Activated T-cell treated with anti-CD3 and anti-CD28 coated beads, Interleukin-2, amount 50 U/mL, for 4 hours (primary cell): ENCODE data around the gene IRF8. TPM values are rescaled to one million over a fixed set of nuclear protein-coding genes. Genes with fewer than 3 reads are reported as not detected.

Experiments used
- ATAC-seq, 2 donors: fragments of 200-7000 bp; cut with Tn5 transposase; one replicate each; pipeline ENCODE4 v1.10.0; 2021
- DNase-seq: peaks from one replicate; pipeline ENCODE4 v3.0.0-alpha.2; 2020
- H3K27me3 Mint-ChIP-seq: one replicate; pipeline ENCODE4 v1.8.0; 2021; ENCODE audit warnings: low read depth, mixed read lengths
- H3K36me3 Mint-ChIP-seq: one replicate; pipeline ENCODE4 v1.8.0; 2022; ENCODE audit warnings: mixed read lengths; ENCODE audit not compliant: insufficient read depth
- H3K4me1 Mint-ChIP-seq: one replicate; pipeline ENCODE4 v1.8.0; 2021; ENCODE audit warnings: low read depth, mixed read lengths
- H3K4me3 Mint-ChIP-seq: one replicate; pipeline ENCODE4 v1.8.0; 2021; ENCODE audit warnings: mild to moderate bottlenecking, moderate library complexity, mixed read lengths
- H3K9me3 Mint-ChIP-seq: one replicate; pipeline ENCODE4 v1.8.0; 2021; ENCODE audit warnings: mixed read lengths
- total RNA-seq, 3 donors: library from RNA; stranded (reverse); gene quantifications; one replicate each; pipeline ENCODE4 v1.2.1, GENCODE V29; 2021

Gene IRF8
- total RNA-seq, 3 donors from 2014 or later, result 561 to 775 (median 745) TPM

GRCh38 chr16:85950136-85950918 is 51.4 kb downstream of the IRF8 start:
- H3K4me1 Mint-ChIP-seq, result peaks cover 43% of the 10 kb centered on the region
- H3K27me3 Mint-ChIP-seq, result peaks cover 6% of the 10 kb centered on the region
- no peak for ATAC-seq
- H3K4me3 Mint-ChIP-seq, result no peak overlapping the region
- no peak for DNase-seq
- H3K36me3 Mint-ChIP-seq, result no peaks in the 10 kb centered on the region
- H3K9me3 Mint-ChIP-seq, result no peaks in the 10 kb centered on the region

GRCh38 chr16:85952197-85952596 is 53.2 kb downstream of the IRF8 start:
- ATAC-seq (no peak), DNase-seq (no peak)
- H3K36me3 Mint-ChIP-seq, result no peaks in the 10 kb centered on the region
- no peaks in the 10 kb centered on the region for H3K27me3 Mint-ChIP-seq
- H3K4me1 Mint-ChIP-seq, result peaks cover 36% of the 10 kb centered on the region
- no peaks in the 10 kb centered on the region for H3K9me3 Mint-ChIP-seq
- H3K4me3 Mint-ChIP-seq, result no peak overlapping the region

- Mint-ChIP-seq H3K36me3 (no peaks in the 10 kb centered on the region), H3K9me3 (no peaks in the 10 kb centered on the region), H3K4me3 (no peak overlapping the region), H3K4me1 (peaks cover 30% of the 10 kb centered on the region), H3K27me3 (no peaks in the 10 kb centered on the region)
- no peak for ATAC-seq
- DNase-seq, result no peak
Observed at GRCh38 chr16:85952811-85953210, 53.8 kb downstream of the IRF8 start.

GRCh38 chr16:85954927-85955519 is 56.1 kb downstream of the IRF8 start:
- no peaks in the 10 kb centered on the region for H3K27me3 Mint-ChIP-seq
- no peaks in the 10 kb centered on the region for H3K36me3 Mint-ChIP-seq
- no peak for DNase-seq
- ATAC-seq, result peak; percentile 7 to 22
- H3K4me1 Mint-ChIP-seq, result peaks cover 13% of the 10 kb centered on the region
- H3K4me3 Mint-ChIP-seq, result no peak overlapping the region
- no peaks in the 10 kb centered on the region for H3K9me3 Mint-ChIP-seq

- DNase-seq, result no peak
- Mint-ChIP-seq H3K27me3 (peaks cover 2% of the 10 kb centered on the region), H3K4me1 (peaks cover 12% of the 10 kb centered on the region), H3K36me3 (no peaks in the 10 kb centered on the region), H3K9me3 (no peaks in the 10 kb centered on the region), H3K4me3 (no peak overlapping the region)
- peak; percentile 68 to 70 for ATAC-seq
Observed at GRCh38 chr16:85955566-85955965, 56.6 kb downstream of the IRF8 start.

- ATAC-seq, result no peak
- Mint-ChIP-seq H3K4me1 (peaks cover 12% of the 10 kb centered on the region), H3K27me3 (peaks cover 2% of the 10 kb centered on the region), H3K36me3 (no peaks in the 10 kb centered on the region), H3K9me3 (no peaks in the 10 kb centered on the region), H3K4me3 (no peak overlapping the region)
- DNase-seq, result no peak
Observed at GRCh38 chr16:85956426-85956825, 57.5 kb downstream of the IRF8 start.

- DNase-seq (no peak), ATAC-seq (no peak)
- peaks cover 2% of the 10 kb centered on the region for H3K27me3 Mint-ChIP-seq
- no peak overlapping the region for H3K4me3 Mint-ChIP-seq
- peaks cover 12% of the 10 kb centered on the region for H3K4me1 Mint-ChIP-seq
- H3K36me3 Mint-ChIP-seq, result no peaks in the 10 kb centered on the region
- no peaks in the 10 kb centered on the region for H3K9me3 Mint-ChIP-seq
Observed at GRCh38 chr16:85958731-85959130, 59.8 kb downstream of the IRF8 start.

- no peaks in the 10 kb centered on the region for H3K9me3 Mint-ChIP-seq
- H3K4me3 Mint-ChIP-seq, result no peak overlapping the region
- no peak for DNase-seq
- peaks cover 12% of the 10 kb centered on the region for H3K4me1 Mint-ChIP-seq
- no peaks in the 10 kb centered on the region for H3K36me3 Mint-ChIP-seq
- no peak for ATAC-seq
- peaks cover 2% of the 10 kb centered on the region for H3K27me3 Mint-ChIP-seq
Observed at GRCh38 chr16:85959686-85960085, 60.7 kb downstream of the IRF8 start.

- H3K9me3 Mint-ChIP-seq, result no peaks in the 10 kb centered on the region
Observed at GRCh38 chr16:85960486-85961046, 61.6 kb downstream of the IRF8 start.

GRCh38 chr16:85961988-85962915 is 63.3 kb downstream of the IRF8 start:
- Mint-ChIP-seq H3K4me1 (peaks cover 2% of the 10 kb centered on the region), H3K4me3 (no peak overlapping the region), H3K27me3 (peaks cover 2% of the 10 kb centered on the region), H3K9me3 (no peaks in the 10 kb centered on the region), H3K36me3 (no peaks in the 10 kb centered on the region)
- DNase-seq (no peak), ATAC-seq (no peak)

More at GRCh38 chr16:85960486-85961046, 61.6 kb downstream of the IRF8 start:
- ATAC-seq, result no peak
- H3K27me3 Mint-ChIP-seq, result peaks cover 2% of the 10 kb centered on the region
- H3K36me3 Mint-ChIP-seq, result no peaks in the 10 kb centered on the region
- peaks cover 10% of the 10 kb centered on the region for H3K4me1 Mint-ChIP-seq
- DNase-seq, result no peak
- no peak overlapping the region for H3K4me3 Mint-ChIP-seq

GRCh38 chr16:85963753-85964285 is 64.9 kb downstream of the IRF8 start:
- no peak for DNase-seq
- Mint-ChIP-seq H3K36me3 (no peaks in the 10 kb centered on the region), H3K4me1 (peaks cover 7% of the 10 kb centered on the region), H3K9me3 (no peaks in the 10 kb centered on the region), H3K27me3 (peaks cover 5% of the 10 kb centered on the region), H3K4me3 (no peak overlapping the region)
- no peak for ATAC-seq

- no peak for ATAC-seq
- H3K9me3 Mint-ChIP-seq, result no peaks in the 10 kb centered on the region
Observed at GRCh38 chr16:85965125-85965524, 66.2 kb downstream of the IRF8 start.

GRCh38 chr16:85967111-85967510 is 68.1 kb downstream of the IRF8 start:
- ATAC-seq (no peak), DNase-seq (no peak)
- peaks cover 22% of the 10 kb centered on the region for H3K4me1 Mint-ChIP-seq
- peaks cover 3% of the 10 kb centered on the region for H3K27me3 Mint-ChIP-seq
- no peak overlapping the region for H3K4me3 Mint-ChIP-seq
- no peaks in the 10 kb centered on the region for H3K36me3 Mint-ChIP-seq
- no peaks in the 10 kb centered on the region for H3K9me3 Mint-ChIP-seq

More at GRCh38 chr16:85965125-85965524, 66.2 kb downstream of the IRF8 start:
- Mint-ChIP-seq H3K36me3 (no peaks in the 10 kb centered on the region), H3K4me3 (no peak overlapping the region), H3K27me3 (peaks cover 5% of the 10 kb centered on the region), H3K4me1 (peaks cover 19% of the 10 kb centered on the region)
- DNase-seq, result no peak
